ENCODE results near the gene KCNK3. TPM values are rescaled to one million over a fixed set of nuclear protein-coding genes. Genes with fewer than 3 reads are reported as not detected.

Gene KCNK3
- total and polyA plus RNA-seq, 2 of the 13 experiments (the other 11 are each of a cell fraction or from before 2014, with no cell fraction given): not detected

- TF ChIP-seq AHDC1 (CRISPR knock-in tag; IDR thresholded peaks at IDR 0.05; ENCODE audit: borderline replicate concordance) (peak; percentile 40), ZNF326 (CRISPR knock-in tag; IDR thresholded peaks at IDR 0.05; ENCODE audit: borderline replicate concordance) (no peak), GPBP1L1 (CRISPR knock-in tag; IDR thresholded peaks at IDR 0.05) (no peak), WIZ (CRISPR knock-in tag; IDR thresholded peaks at IDR 0.05) (no peak), ZNF562 (CRISPR knock-in tag; IDR thresholded peaks at IDR 0.05; ENCODE audit: borderline replicate concordance) (no peak), PAF1 (CRISPR knock-in tag; IDR thresholded peaks at IDR 0.05) (no peak), ZBTB1 (CRISPR knock-in tag; IDR thresholded peaks at IDR 0.05; ENCODE audit: borderline replicate concordance) (no peak), POGK (CRISPR knock-in tag; conservative IDR thresholded peaks at IDR 0.05) (no peak), CAMTA2 (CRISPR knock-in tag; IDR thresholded peaks at IDR 0.05; ENCODE audit: borderline replicate concordance) (no peak), GPN1 (CRISPR knock-in tag; IDR thresholded peaks at IDR 0.05; ENCODE audit: borderline replicate concordance) (no peak), POLR2AphosphoS2 (IDR thresholded peaks at IDR 0.05; ENCODE audit: low read depth, low read length) (no peak), ZNF674 (CRISPR knock-in tag; IDR thresholded peaks at IDR 0.05; ENCODE audit: low read depth) (no peak), ZNF512 (CRISPR knock-in tag; IDR thresholded peaks at IDR 0.05) (no peak), NFIB (CRISPR knock-in tag; IDR thresholded peaks at IDR 0.05; ENCODE audit: borderline replicate concordance) (no peak), KAT2B (IDR thresholded peaks at IDR 0.05; ENCODE audit: borderline replicate concordance, low read depth, low read length) (no peak), ETV6 (CRISPR knock-in tag; conservative IDR thresholded peaks at IDR 0.05) (peak; percentile 67; the same call in 1 of the 2 replicates), HOXA3 (CRISPR knock-in tag; IDR thresholded peaks at IDR 0.05) (peak; percentile 18; the same call in 1 of the 2 replicates), ZNF878 (CRISPR knock-in tag; IDR thresholded peaks at IDR 0.05) (peak; percentile 46; the same call in 1 of the 2 replicates)
Observed at GRCh38 chr2:26757873-26758789, 65.6 kb downstream of the KCNK3 start (continued).

Measured in HepG2 (cell line).